ACC112 (cell line): ENCODE data around the gene SBNO2.

Source experiments
- H2AFZ ChIP-seq: fragments of 200-600 bp; sonication (generic); one replicate; pipeline ENCODE4 v1.6.0; 2017; ENCODE audit warnings: antibody characterized with exemption, low read length; ENCODE audit not compliant: unreplicated experiment
- H3K27ac ChIP-seq: fragments of 200-600 bp; sonication (generic); 2 replicates; pipeline ENCODE4 v1.5.1; 2014; ENCODE audit warnings: low read depth, mild to moderate bottlenecking, antibody characterized with exemption, low read length, moderate library complexity
- H3K27me3 ChIP-seq: fragments of 200-600 bp; sonication (generic); 2 replicates; pipeline ENCODE4 v1.6.1; 2014; ENCODE audit warnings: mild to moderate bottlenecking, antibody characterized with exemption, low read length, moderate library complexity, mixed read lengths; ENCODE audit not compliant: insufficient read depth
- H3K36me3 ChIP-seq: fragments of 200-600 bp; sonication (generic); 2 replicates; pipeline ENCODE4 v1.6.1; 2016; ENCODE audit warnings: mild to moderate bottlenecking, antibody characterized with exemption, low read length, moderate library complexity, mixed read lengths; ENCODE audit not compliant: insufficient read depth
- H3K4me1 ChIP-seq: fragments of 200-600 bp; sonication (generic); one replicate; pipeline ENCODE4 v1.6.1; 2016; ENCODE audit warnings: low read length, mixed read lengths; ENCODE audit not compliant: insufficient read depth, unreplicated experiment, control insufficient read depth
- H3K4me3 ChIP-seq: fragments of 200-600 bp; sonication (generic); 2 replicates; pipeline ENCODE4 v1.5.1; 2014; ENCODE audit warnings: mild to moderate bottlenecking, low read depth, low read length
- H3K79me2 ChIP-seq: fragments of 200-600 bp; sonication (generic); one replicate; pipeline ENCODE4 v1.6.0; 2016; ENCODE audit warnings: low read length; ENCODE audit not compliant: control insufficient read depth, unreplicated experiment, insufficient read depth

Gene SBNO2

DNA sequence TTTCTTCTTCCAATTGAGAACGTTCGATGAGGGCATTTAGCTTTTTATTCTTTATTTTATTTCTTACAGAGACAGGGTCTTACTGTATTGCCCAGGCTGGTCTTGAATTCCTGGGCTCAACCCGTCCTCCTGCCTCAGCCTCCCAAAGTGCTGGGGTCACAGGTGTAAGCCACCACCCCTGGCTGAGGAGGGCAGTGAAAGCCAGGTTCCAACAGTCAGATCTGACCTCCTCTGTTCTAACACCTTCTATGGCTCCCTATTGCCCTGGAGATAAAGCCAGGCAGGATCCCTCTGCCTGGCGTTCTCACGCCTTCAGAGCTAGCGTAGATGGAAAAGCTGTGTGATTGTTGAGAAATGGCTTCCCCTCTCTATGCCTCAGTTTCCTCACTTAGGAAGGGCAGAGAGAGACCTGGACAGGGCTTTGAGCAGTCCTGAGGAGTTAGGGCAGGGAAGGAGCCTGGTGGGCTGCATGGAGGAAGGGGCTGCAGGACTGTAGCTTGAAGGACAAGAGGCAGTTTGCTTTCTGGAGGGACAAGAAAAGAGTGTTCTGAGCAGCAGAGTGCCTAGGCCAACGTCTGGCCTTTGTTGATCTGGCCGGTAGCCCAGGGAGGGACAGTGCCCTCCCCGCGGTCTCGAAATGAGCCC is 101.6 kb downstream of the SBNO2 start:
- Histone ChIP-seq H3K79me2 (no peaks in the 10 kb centered on the region), H3K4me3 (no peak overlapping the region), H3K36me3 (no peaks in the 10 kb centered on the region), H3K27ac (no peak overlapping the region), H3K27me3 (peaks cover 17% of the 10 kb centered on the region), H3K4me1 (no peaks in the 10 kb centered on the region), H2AFZ (no peak overlapping the region)

GRCh38 chr19:1070931-1071791 is 102.9 kb downstream of the SBNO2 start:
- H2AFZ ChIP-seq = no peak overlapping the region
- H3K4me1 ChIP-seq = no peaks in the 10 kb centered on the region
- peak overlapping the region; percentile 43; the same call in 1 of the 2 replicates for H3K4me3 ChIP-seq
- no peaks in the 10 kb centered on the region for H3K79me2 ChIP-seq
- no peaks in the 10 kb centered on the region for H3K36me3 ChIP-seq
- no peak overlapping the region for H3K27ac ChIP-seq
- peaks cover 27% of the 10 kb centered on the region for H3K27me3 ChIP-seq

- peaks cover 27% of the 10 kb centered on the region for H3K27me3 ChIP-seq
- H2AFZ ChIP-seq = no peak overlapping the region
- H3K4me1 ChIP-seq = no peaks in the 10 kb centered on the region
- no peaks in the 10 kb centered on the region for H3K79me2 ChIP-seq
- H3K4me3 ChIP-seq = 0 out of 2 replicates have a peak overlapping the region, but pooled peaks have one; percentile 2
- no peak overlapping the region for H3K27ac ChIP-seq
- no peaks in the 10 kb centered on the region for H3K36me3 ChIP-seq
These were observed 103.5 kb downstream of the SBNO2 start for GRCh38 chr19:1070576-1070930.

DNA sequence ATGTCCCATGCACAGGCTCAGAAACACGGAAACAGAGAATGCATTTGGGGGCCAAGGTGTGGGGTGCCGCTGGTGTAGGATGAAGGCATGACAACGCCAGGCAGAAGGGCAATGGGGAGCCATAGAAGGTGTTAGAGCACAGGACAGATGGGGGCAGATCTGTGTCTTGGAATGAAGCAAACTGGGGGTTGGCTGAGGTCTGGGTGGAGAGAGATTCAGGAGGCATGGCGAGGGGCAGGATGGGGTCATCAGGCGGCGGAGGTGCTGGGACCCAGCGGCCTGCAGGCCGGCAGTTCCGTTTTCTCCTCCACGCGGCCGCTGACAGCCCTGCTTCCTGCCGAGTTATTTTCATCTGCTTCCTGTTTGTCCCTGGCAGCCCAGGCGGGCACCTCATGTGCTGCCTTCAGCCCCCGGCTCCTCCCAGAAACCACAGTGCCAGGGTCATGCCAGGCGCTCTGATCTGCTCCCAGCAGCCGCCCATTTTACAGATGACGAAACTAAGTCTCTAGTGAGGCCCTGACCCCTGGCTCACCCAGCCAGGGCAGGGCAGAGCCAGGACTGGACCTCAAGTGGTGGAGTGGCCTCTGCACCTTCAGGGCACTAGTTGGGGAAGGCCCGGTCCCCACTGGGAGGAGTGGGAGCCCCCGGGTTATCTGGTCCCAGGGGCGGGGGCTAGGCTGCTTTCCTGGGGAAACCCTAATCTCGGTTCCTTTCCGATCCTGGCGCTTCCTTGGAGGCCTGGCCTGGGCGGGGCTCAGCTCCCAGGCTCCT is 104.9 kb downstream of the SBNO2 start:
- Histone ChIP-seq H3K79me2 (no peaks in the 10 kb centered on the region), H3K4me1 (no peaks in the 10 kb centered on the region), H3K27me3 (peaks cover 27% of the 10 kb centered on the region), H3K4me3 (no peak overlapping the region), H3K36me3 (no peaks in the 10 kb centered on the region), H3K27ac (no peak overlapping the region), H2AFZ (no peak overlapping the region)

DNA sequence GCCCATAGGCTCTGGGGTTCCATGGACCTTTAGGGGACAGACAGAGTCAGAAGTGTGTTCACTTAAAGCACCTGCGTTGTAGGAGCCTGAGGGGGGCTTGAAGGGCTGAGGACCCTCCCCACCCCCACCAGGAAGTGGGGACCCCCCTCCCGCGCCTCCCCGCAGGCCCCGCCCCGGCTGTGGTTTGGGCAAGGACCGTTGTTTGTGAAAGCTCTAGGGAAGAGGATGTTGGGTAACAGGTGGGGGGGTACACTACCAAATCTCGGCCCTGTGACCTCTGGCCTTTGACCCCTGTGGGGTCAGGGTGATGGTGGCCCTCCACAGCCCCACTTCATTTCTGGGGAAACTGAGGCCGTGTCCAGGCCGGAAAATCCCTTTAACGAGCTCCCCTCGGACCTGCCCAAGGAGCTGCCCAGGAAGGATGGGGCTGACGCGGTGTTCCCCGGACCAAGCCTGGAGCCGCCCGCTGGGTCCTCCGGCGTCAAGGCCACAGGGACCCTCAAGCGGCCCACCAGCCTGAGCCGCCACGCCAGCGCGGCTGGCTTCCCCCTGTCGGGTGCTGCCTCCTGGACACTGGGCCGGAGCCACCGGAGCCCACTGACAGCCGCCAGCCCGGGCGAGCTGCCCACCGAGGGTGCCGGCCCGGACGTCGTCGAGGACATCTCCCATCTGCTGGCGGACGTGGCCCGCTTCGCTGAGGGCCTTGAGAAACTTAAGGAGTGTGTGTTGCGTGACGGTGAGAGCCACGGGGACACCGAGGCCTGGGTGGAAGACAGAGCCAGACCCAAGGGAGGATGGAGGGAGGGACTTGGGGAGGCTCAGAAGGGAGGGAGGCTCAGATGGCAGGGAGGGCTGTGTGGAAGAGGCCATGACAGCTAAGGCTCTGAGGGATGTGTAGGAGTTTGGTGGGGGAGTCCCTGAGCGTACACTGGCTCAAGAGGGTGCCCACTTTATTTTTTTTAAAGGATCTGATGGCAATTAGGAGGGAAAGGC is 105.8 kb downstream of the SBNO2 start:
- Histone ChIP-seq H2AFZ (no peak overlapping the region), H3K27ac (no peak overlapping the region), H3K36me3 (no peaks in the 10 kb centered on the region), H3K4me1 (no peaks in the 10 kb centered on the region), H3K79me2 (no peaks in the 10 kb centered on the region), H3K4me3 (no peak overlapping the region), H3K27me3 (peaks cover 27% of the 10 kb centered on the region)

DNA sequence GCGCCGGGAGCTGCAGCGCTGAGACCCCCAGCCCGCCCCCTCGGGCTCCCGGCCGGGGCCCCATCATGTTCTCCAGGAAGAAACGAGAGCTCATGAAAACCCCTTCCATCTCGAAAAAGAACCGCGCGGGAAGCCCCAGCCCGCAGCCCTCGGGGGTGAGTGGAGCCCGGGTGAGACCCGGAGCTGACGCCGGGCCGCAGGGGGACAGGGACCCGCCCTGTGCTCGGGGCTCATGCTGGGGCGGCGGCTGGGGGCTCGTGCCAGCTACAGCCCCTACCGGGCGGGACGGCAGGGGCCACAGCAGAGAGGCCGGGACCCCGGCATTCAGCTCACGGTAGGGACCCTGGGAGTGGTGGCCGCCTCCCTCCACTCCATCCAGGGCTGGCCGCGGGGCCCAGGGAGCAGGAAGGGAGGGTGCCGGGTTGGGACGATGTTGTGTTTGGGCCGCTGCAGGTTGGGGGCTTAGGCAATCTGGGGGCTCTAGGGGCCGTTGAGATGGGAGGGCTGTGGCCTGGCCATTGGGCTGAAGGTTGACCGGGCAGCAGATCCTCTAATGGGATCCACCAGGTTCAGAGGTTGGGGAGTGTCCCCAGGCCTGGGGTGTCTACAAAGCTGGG is 106.6 kb downstream of the SBNO2 start:
- H3K27ac ChIP-seq = no peak overlapping the region
- H2AFZ ChIP-seq = no peak overlapping the region
- H3K36me3 ChIP-seq = no peaks in the 10 kb centered on the region
- no peaks in the 10 kb centered on the region for H3K79me2 ChIP-seq
- H3K4me1 ChIP-seq = no peaks in the 10 kb centered on the region
- peaks cover 27% of the 10 kb centered on the region for H3K27me3 ChIP-seq
- peak overlapping the region; percentile 60 for H3K4me3 ChIP-seq

- Histone ChIP-seq H2AFZ (no peak within 1 kb of the TSS), H3K4me3 (peak within 1 kb of the TSS; percentile 60), H3K79me2 (no peaks in the 10 kb centered on the region)
These were observed 107.2 kb downstream of the SBNO2 start, which contains the start of gene ARHGAP45 for GRCh38 chr19:1066748-1067340. Gene ARHGAP45, plus strand, starts transcription at chr19:1067167. Its CDS starts 239 bp downstream, at chr19:1067406.

DNA sequence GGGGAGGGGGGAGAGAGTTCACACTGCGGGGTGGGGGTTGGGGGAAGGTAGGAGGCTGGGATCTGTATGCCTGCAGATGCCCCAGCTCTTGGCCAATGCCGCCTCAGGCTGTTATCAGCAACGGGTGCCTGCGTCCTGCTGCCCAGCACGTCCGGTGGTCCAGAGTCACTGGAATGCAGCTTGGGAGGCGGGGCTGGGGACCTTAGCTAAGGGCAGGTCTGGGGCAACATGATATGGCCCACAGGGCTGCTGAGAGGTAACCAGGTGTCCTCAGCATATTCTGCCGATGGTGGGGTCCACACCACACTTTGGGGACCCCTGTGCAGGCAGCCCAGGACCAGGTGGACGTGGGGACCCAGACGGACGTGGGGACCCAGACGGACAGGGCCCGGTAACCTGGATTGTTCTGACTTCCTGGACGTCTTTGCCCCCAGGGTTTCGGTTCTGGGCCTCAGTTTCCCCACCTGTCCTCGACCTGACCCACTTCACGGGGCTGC is 107.8 kb downstream of the SBNO2 start:
- peaks cover 27% of the 10 kb centered on the region for H3K27me3 ChIP-seq
- H2AFZ ChIP-seq = no peak overlapping the region
- no peaks in the 10 kb centered on the region for H3K4me1 ChIP-seq
- no peaks in the 10 kb centered on the region for H3K36me3 ChIP-seq
- no peaks in the 10 kb centered on the region for H3K79me2 ChIP-seq
- H3K4me3 ChIP-seq = peak overlapping the region; percentile 60; the same call in 1 of the 2 replicates
- H3K27ac ChIP-seq = no peak overlapping the region

More at GRCh38 chr19:1066748-1067340, 107.2 kb downstream of the SBNO2 start, which contains the start of gene ARHGAP45:
- H3K27ac ChIP-seq = no peak within 1 kb of the TSS
- H3K27me3 ChIP-seq = peaks cover 27% of the 10 kb centered on the region
- no peaks in the 10 kb centered on the region for H3K4me1 ChIP-seq
- H3K36me3 ChIP-seq = no peaks in the 10 kb centered on the region

DNA sequence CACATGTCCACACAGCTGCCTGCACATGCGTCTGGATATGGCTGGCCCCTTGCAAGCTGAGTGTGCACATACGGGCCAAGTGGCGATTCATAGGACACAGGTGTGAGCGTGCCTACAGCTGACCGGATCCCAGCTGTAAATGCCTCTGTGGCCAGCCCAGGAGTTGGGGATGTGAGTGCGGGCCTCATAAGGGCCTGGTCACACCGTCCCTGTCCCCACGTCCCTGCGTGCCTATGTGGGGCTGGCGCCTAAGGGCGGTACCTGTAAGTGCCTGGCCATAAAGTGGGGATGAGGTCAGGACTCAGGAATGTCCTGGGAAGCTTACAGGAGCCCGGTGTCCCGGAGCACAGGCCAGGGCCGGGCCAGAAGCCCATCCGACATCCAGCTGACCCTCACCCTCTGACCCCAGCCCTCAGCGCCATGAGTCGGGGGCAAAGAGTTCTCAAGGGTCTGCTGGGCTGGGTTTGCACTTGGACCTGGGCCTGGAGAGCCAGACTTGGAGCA is 108.4 kb downstream of the SBNO2 start:
- Histone ChIP-seq H3K27ac (no peak overlapping the region), H3K4me1 (no peaks in the 10 kb centered on the region), H3K79me2 (no peaks in the 10 kb centered on the region), H3K36me3 (no peaks in the 10 kb centered on the region), H3K4me3 (no peak overlapping the region), H2AFZ (no peak overlapping the region), H3K27me3 (peaks cover 22% of the 10 kb centered on the region)
